Liver (tissue), 9 donors: ENCODE results near the gene RAB7A. TPM values are rescaled to one million over a fixed set of nuclear protein-coding genes. Genes with fewer than 3 reads are reported as not detected.

Experiments
- DNase-seq: peaks from one replicate; pipeline ENCODE4 v3.0.0-alpha.2; 2017; ENCODE audit warnings: low spot score
- H3K27ac ChIP-seq, 2 donors: one replicate each; pipeline ENCODE4 v1.7.0; 2013; ENCODE audit warnings: inconsistent platforms in 2 of 2, low read length in 2 of 2, control low read depth in 1 of 2, low read depth in 1 of 2, mild to moderate bottlenecking in 1 of 2
- H3K27me3 ChIP-seq, 4 donors: one replicate each; pipeline versions ENCODE4 v1.6.1 to v1.7.0; 2013; ENCODE audit warnings: low read length in 3 of 4, inconsistent platforms in 1 of 4, mild to moderate bottlenecking in 1 of 4, moderate library complexity in 1 of 4; ENCODE audit not compliant: control insufficient read depth in 4 of 4, insufficient read depth in 4 of 4
- H3K36me3 ChIP-seq, 4 donors: one replicate each; pipeline versions ENCODE4 v1.6.1 to v1.7.0; 2013; ENCODE audit warnings: low read length in 3 of 4, mild to moderate bottlenecking in 3 of 4, low read depth in 1 of 4, moderate library complexity in 1 of 4; ENCODE audit not compliant: control insufficient read depth in 4 of 4, insufficient read depth in 3 of 4
- H3K4me1 ChIP-seq, 4 donors: one replicate each; pipeline versions ENCODE4 v1.6.1 to v1.7.0; 2013; ENCODE audit warnings: low read length in 3 of 4, mild to moderate bottlenecking in 3 of 4, moderate library complexity in 1 of 4; ENCODE audit not compliant: control insufficient read depth in 4 of 4, insufficient read depth in 4 of 4
- H3K4me3 ChIP-seq, 3 donors: one replicate each; pipeline versions ENCODE4 v1.6.1 to v1.7.0; 2013; ENCODE audit warnings: low read length in 3 of 3, control low read depth in 1 of 3, low read depth in 1 of 3, mild to moderate bottlenecking in 1 of 3
- H3K9ac ChIP-seq, 2 donors: one replicate each; pipeline ENCODE4 v1.7.0; 2013; ENCODE audit warnings: low read length in 2 of 2, mild to moderate bottlenecking in 2 of 2, moderate library complexity in 2 of 2, control low read depth in 1 of 2, low read depth in 1 of 2
- H3K9me3 ChIP-seq, 4 donors: one replicate each; pipeline versions ENCODE4 v1.6.1 to v1.7.0; 2013; ENCODE audit warnings: low read length in 3 of 4; ENCODE audit not compliant: control insufficient read depth in 4 of 4
- FOXA1 ChIP-seq: IDR thresholded peaks from 2 replicates; pipeline ENCODE4 v1.6.1; 2016; ENCODE audit warnings: antibody characterized with exemption
- FOXA2 ChIP-seq: IDR thresholded peaks from 2 replicates; pipeline ENCODE4 v1.6.1; 2016; ENCODE audit warnings: antibody characterized with exemption
- GABPA ChIP-seq, 2 donors: IDR thresholded peaks in 1 of 2; conservative IDR thresholded peaks in 1 of 2; 2 replicates each; pipeline ENCODE4 v1.6.1; 2016; ENCODE audit warnings: antibody characterized with exemption in 2 of 2, mild to moderate bottlenecking in 1 of 2, moderate library complexity in 1 of 2
- HNF4A ChIP-seq, 2 donors: conservative IDR thresholded peaks; 2 replicates each; pipeline ENCODE4 v1.6.1; 2016; ENCODE audit warnings: antibody characterized with exemption in 2 of 2, mild to moderate bottlenecking in 2 of 2
- HNF4G ChIP-seq: IDR thresholded peaks from 2 replicates; pipeline ENCODE4 v1.6.1; 2016; ENCODE audit warnings: antibody characterized with exemption
- NR2F2 ChIP-seq: IDR thresholded peaks from 2 replicates; pipeline ENCODE4 v1.6.1; 2016; ENCODE audit warnings: antibody characterized with exemption
- RAD21 ChIP-seq, 2 donors: IDR thresholded peaks; 2 replicates each; pipeline ENCODE4 v1.6.1; 2016; ENCODE audit warnings: antibody characterized with exemption in 2 of 2, mild to moderate bottlenecking in 2 of 2
- RXRA ChIP-seq, 2 donors: IDR thresholded peaks; 2 replicates each; pipeline ENCODE4 v1.6.1; 2017 to 2018; ENCODE audit warnings: antibody characterized with exemption in 2 of 2, mild to moderate bottlenecking in 1 of 2
- WGBS: extraction: QIAGEN DNeasy Blood & Tissue Kit; methylation state at CpG from one replicate; pipeline ENCODE4 v1.1.7; 2013; 5-methylcytosine and 5-hydroxymethylcytosine counted together
- polyA plus RNA-seq, 2 donors: library from polyadenylated mRNA; stranded (reverse) in 1 of 2; unstranded in 1 of 2; fragments of 200-250 nt in 1 of 2; fragments of >200 nt in 1 of 2; fragmentation: Nextera tagmentation in 1 of 2; extraction: Ambion mirVana in 1 of 2; gene quantifications; one replicate each; pipeline versions ENCODE4 v1.2.1 to v1.2.3, GENCODE V29; 2013 to 2015
- total RNA-seq, 2 donors: library from RNA; depleted of rRNA; stranded (reverse); fragments of >200 nt; gene quantifications; one replicate each; pipeline ENCODE4 v1.2.3, GENCODE V29; 2014
- TF ChIP-seq, protein P1 (sequence below): IDR thresholded peaks from 2 replicates; pipeline ENCODE4 v1.6.1; 2016; ENCODE audit warnings: antibody characterized with exemption, mild to moderate bottlenecking
- TF ChIP-seq, protein P2 (sequence below): IDR thresholded peaks from 2 replicates; pipeline ENCODE4 v1.6.1; 2016; ENCODE audit warnings: antibody characterized with exemption
- TF ChIP-seq, protein P3 (sequence below): IDR thresholded peaks from 2 replicates; pipeline ENCODE4 v1.6.1; 2016; ENCODE audit warnings: antibody characterized with exemption
- TF ChIP-seq, protein P4 (sequence below): fragments of 150-350 bp; IDR thresholded peaks from 2 replicates; pipeline ENCODE4 v1.5.1; 2017; ENCODE audit warnings: improper control_type of control experiment, low read depth, low read length; ENCODE audit not compliant: missing input control
- TF ChIP-seq, protein P5 (sequence below): IDR thresholded peaks from 2 replicates; pipeline ENCODE4 v1.6.1; 2016; ENCODE audit warnings: antibody characterized with exemption
- donor health status: healthy.
- donor health status: healthy.
- donor health status: healthy.
- donor health status: healthy.
- donor health status: healthy.

Gene RAB7A
- total and polyA plus RNA-seq, 4 donors = 34.6 to 90.6 (median 63.4) TPM

DNA sequence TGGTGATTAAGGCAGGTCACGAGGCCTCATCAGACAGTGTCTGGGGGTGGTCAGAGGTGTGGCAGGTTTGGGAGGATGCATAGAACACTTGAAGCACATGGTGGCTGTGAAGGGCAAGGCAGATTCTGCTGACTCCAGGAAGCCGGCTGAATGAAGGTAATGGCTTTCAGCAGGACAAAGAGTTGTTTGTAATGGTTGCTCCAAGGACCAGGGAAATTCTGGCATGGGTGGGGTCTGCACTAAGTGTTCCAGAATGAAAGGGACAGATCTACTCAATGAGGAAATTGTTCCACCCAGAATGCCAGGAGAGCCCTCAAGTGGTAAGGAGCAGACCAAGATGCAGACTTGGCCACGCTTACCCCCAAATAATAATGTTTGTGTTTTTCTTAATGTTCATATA, 82.7 kb downstream of the RAB7A start (continued):
- TF ChIP-seq, protein P1, sequence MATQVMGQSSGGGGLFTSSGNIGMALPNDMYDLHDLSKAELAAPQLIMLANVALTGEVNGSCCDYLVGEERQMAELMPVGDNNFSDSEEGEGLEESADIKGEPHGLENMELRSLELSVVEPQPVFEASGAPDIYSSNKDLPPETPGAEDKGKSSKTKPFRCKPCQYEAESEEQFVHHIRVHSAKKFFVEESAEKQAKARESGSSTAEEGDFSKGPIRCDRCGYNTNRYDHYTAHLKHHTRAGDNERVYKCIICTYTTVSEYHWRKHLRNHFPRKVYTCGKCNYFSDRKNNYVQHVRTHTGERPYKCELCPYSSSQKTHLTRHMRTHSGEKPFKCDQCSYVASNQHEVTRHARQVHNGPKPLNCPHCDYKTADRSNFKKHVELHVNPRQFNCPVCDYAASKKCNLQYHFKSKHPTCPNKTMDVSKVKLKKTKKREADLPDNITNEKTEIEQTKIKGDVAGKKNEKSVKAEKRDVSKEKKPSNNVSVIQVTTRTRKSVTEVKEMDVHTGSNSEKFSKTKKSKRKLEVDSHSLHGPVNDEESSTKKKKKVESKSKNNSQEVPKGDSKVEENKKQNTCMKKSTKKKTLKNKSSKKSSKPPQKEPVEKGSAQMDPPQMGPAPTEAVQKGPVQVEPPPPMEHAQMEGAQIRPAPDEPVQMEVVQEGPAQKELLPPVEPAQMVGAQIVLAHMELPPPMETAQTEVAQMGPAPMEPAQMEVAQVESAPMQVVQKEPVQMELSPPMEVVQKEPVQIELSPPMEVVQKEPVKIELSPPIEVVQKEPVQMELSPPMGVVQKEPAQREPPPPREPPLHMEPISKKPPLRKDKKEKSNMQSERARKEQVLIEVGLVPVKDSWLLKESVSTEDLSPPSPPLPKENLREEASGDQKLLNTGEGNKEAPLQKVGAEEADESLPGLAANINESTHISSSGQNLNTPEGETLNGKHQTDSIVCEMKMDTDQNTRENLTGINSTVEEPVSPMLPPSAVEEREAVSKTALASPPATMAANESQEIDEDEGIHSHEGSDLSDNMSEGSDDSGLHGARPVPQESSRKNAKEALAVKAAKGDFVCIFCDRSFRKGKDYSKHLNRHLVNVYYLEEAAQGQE = no peak
- TF ChIP-seq HNF4A (conservative IDR thresholded peaks at IDR 0.05) (no peak), FOXA2 (no peak), RXRA (IDR thresholded peaks at IDR 0.05) (no peak)

DNA sequence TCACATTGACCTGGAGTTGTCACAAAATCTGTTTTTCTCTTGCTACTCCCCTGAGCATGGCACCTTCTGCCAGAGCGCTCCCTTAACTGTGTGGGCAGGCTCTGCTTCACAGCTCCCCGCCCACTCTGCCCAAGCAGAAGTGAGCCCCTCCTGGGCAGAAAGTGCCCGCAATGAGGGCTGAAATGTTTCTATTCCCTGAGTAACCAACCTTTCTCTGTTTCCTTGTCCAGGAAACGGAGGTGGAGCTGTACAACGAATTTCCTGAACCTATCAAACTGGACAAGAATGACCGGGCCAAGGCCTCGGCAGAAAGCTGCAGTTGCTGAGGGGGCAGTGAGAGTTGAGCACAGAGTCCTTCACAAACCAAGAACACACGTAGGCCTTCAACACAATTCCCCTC, 87.1 kb downstream of the RAB7A start:
- H3K27ac ChIP-seq = no peak overlapping the region
- H3K9me3 ChIP-seq = no peaks in the 10 kb centered on the region
- DNase-seq = no peak
- 83% methylated on average over 8 of the region's 8 CpGs for WGBS
- H3K27me3 ChIP-seq = no peaks in the 10 kb centered on the region
- TF ChIP-seq, protein P2, sequence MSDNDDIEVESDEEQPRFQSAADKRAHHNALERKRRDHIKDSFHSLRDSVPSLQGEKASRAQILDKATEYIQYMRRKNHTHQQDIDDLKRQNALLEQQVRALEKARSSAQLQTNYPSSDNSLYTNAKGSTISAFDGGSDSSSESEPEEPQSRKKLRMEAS = no peak
- no peak for TF ChIP-seq FOXA2
- H3K36me3 ChIP-seq = peaks cover 2 to 51% (median 32%) of the 10 kb centered on the region in 4 donors
- no peaks in the 10 kb centered on the region for H3K4me1 ChIP-seq
- H3K4me3 ChIP-seq = no peak overlapping the region
- no peak overlapping the region for H3K9ac ChIP-seq

DNA sequence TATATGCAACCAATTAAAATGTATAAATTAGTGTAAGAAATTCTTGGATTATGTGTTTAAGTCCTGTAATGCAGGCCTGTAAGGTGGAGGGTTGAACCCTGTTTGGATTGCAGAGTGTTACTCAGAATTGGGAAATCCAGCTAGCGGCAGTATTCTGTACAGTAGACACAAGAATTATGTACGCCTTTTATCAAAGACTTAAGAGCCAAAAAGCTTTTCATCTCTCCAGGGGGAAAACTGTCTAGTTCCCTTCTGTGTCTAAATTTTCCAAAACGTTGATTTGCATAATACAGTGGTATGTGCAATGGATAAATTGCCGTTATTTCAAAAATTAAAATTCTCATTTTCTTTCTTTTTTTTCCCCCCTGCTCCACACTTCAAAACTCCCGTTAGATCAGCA, 88.1 kb downstream of the RAB7A start:
- no peaks in the 10 kb centered on the region for H3K27me3 ChIP-seq
- no peak overlapping the region for H3K27ac ChIP-seq
- no peak overlapping the region for H3K4me3 ChIP-seq
- no peak for TF ChIP-seq NR2F2
- TF ChIP-seq, protein P2 = no peak
- TF ChIP-seq FOXA1 = no peak
- no peak for TF ChIP-seq HNF4A (conservative IDR thresholded peaks at IDR 0.05)
- no peak for TF ChIP-seq GABPA (IDR thresholded peaks at IDR 0.05 in 1 of 2, conservative IDR thresholded peaks at IDR 0.05 in 1 of 2)
- TF ChIP-seq, protein P3, sequence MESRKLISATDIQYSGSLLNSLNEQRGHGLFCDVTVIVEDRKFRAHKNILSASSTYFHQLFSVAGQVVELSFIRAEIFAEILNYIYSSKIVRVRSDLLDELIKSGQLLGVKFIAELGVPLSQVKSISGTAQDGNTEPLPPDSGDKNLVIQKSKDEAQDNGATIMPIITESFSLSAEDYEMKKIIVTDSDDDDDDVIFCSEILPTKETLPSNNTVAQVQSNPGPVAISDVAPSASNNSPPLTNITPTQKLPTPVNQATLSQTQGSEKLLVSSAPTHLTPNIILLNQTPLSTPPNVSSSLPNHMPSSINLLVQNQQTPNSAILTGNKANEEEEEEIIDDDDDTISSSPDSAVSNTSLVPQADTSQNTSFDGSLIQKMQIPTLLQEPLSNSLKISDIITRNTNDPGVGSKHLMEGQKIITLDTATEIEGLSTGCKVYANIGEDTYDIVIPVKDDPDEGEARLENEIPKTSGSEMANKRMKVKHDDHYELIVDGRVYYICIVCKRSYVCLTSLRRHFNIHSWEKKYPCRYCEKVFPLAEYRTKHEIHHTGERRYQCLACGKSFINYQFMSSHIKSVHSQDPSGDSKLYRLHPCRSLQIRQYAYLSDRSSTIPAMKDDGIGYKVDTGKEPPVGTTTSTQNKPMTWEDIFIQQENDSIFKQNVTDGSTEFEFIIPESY = no peak
- TF ChIP-seq RXRA (IDR thresholded peaks at IDR 0.05) = no peak
- TF ChIP-seq, protein P4, sequence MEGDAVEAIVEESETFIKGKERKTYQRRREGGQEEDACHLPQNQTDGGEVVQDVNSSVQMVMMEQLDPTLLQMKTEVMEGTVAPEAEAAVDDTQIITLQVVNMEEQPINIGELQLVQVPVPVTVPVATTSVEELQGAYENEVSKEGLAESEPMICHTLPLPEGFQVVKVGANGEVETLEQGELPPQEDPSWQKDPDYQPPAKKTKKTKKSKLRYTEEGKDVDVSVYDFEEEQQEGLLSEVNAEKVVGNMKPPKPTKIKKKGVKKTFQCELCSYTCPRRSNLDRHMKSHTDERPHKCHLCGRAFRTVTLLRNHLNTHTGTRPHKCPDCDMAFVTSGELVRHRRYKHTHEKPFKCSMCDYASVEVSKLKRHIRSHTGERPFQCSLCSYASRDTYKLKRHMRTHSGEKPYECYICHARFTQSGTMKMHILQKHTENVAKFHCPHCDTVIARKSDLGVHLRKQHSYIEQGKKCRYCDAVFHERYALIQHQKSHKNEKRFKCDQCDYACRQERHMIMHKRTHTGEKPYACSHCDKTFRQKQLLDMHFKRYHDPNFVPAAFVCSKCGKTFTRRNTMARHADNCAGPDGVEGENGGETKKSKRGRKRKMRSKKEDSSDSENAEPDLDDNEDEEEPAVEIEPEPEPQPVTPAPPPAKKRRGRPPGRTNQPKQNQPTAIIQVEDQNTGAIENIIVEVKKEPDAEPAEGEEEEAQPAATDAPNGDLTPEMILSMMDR = no peak
- no peak for TF ChIP-seq HNF4G
- TF ChIP-seq, protein P5, sequence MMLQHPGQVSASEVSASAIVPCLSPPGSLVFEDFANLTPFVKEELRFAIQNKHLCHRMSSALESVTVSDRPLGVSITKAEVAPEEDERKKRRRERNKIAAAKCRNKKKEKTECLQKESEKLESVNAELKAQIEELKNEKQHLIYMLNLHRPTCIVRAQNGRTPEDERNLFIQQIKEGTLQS = no peak
- no peak for TF ChIP-seq RAD21 (IDR thresholded peaks at IDR 0.05)
- TF ChIP-seq FOXA2 = no peak
- H3K4me1 ChIP-seq = no peaks in the 10 kb centered on the region
- H3K9me3 ChIP-seq = no peaks in the 10 kb centered on the region
- no peak for DNase-seq
- H3K36me3 ChIP-seq = peaks cover 2 to 43% (median 28%) of the 10 kb centered on the region in 4 donors
- 90% methylated on average over 5 of the region's 5 CpGs for WGBS
- H3K9ac ChIP-seq = no peak overlapping the region
